Natural killer cell (primary cell): ENCODE results near the gene PHOSPHO1. TPM values are rescaled to one million over a fixed set of nuclear protein-coding genes. Genes with fewer than 3 reads are reported as not detected.

Experiments
- ATAC-seq, 3 donors: fragments of 150-1000 bp in 2 of 3; fragments of 200-7000 bp in 1 of 3; cut with Tn5 transposase; 1 replicate in 1 of 3; 2 replicates in 2 of 3; pipeline ENCODE4 v1.10.0; 2021; ENCODE audit warnings: mild to moderate bottlenecking in 2 of 3, moderate library complexity in 2 of 3
- DNase-seq, 2 donors: peaks; one replicate each; pipeline versions ENCODE4 v3.0.0 to v3.0.0-alpha.2; 2013 to 2021; ENCODE audit warnings: mixed read lengths in 1 of 2
- H3K27ac ChIP-seq: one replicate; pipeline ENCODE4 v1.5.1; 2013; ENCODE audit warnings: mild to moderate bottlenecking, low read length
- H3K27me3 ChIP-seq: one replicate; pipeline ENCODE4 v1.6.1; 2013; ENCODE audit warnings: low read length; ENCODE audit not compliant: control insufficient read depth, insufficient read depth
- H3K36me3 ChIP-seq: one replicate; pipeline ENCODE4 v1.6.1; 2013; ENCODE audit warnings: low read length; ENCODE audit not compliant: control insufficient read depth, insufficient read depth
- H3K4me1 ChIP-seq: one replicate; pipeline ENCODE4 v1.6.1; 2013; ENCODE audit warnings: low read length; ENCODE audit not compliant: control insufficient read depth, insufficient read depth
- H3K4me3 ChIP-seq: one replicate; pipeline ENCODE4 v1.5.1; 2013; ENCODE audit warnings: low read length
- H3K9me3 ChIP-seq: one replicate; pipeline ENCODE4 v1.6.1; 2013; ENCODE audit warnings: low read length; ENCODE audit not compliant: control insufficient read depth, insufficient read depth
- H3K27ac Mint-ChIP-seq, 2 donors: one replicate each; pipeline ENCODE4 v1.8.0; 2022; ENCODE audit warnings: mild to moderate bottlenecking in 2 of 2, mixed read lengths in 2 of 2, moderate library complexity in 1 of 2
- H3K27me3 Mint-ChIP-seq, 2 donors: one replicate each; pipeline ENCODE4 v1.8.0; 2022; ENCODE audit warnings: low read depth in 2 of 2, mixed read lengths in 2 of 2
- H3K36me3 Mint-ChIP-seq: one replicate; pipeline ENCODE4 v1.8.0; 2022; ENCODE audit warnings: mixed read lengths
- H3K4me1 Mint-ChIP-seq, 2 donors: one replicate each; pipeline ENCODE4 v1.8.0; 2022; ENCODE audit warnings: mixed read lengths in 2 of 2
- H3K4me3 Mint-ChIP-seq: one replicate; pipeline ENCODE4 v1.8.0; 2022; ENCODE audit warnings: mild to moderate bottlenecking, moderate library complexity, mixed read lengths
- H3K9me3 Mint-ChIP-seq, 2 donors: one replicate each; pipeline ENCODE4 v1.8.0; 2022; ENCODE audit warnings: mixed read lengths in 2 of 2
- CTCF ChIP-seq: fragments of 200-600 bp; IDR thresholded peaks from one replicate; pipeline ENCODE4 v1.8.0; 2022; ENCODE audit warnings: antibody characterized with exemption
- WGBS: methylation state at CpG from one replicate; pipeline ENCODE4 v1.1.7; 2013; ENCODE audit warnings: missing lambda C conversion rate; ENCODE audit not compliant: insufficient coverage; 5-methylcytosine and 5-hydroxymethylcytosine counted together
- intact Hi-C: fragments of 100-400 bp; cut with micrococcal nuclease; formaldehyde crosslinking; loops from one replicate; pipeline ENCODE4 v1.14.2; 2022
- total RNA-seq, 4 donors: library from RNA; stranded (reverse); fragments of 120-200 nt in 1 of 4; gene quantifications; one replicate each; pipeline versions ENCODE4 v1.2.3 to v1.2.4, GENCODE V29; 2013 to 2022

The PHOSPHO1 gene
- total RNA-seq, 3 donors from 2014 or later (not counting 1 experiment from before 2014, with no cell fraction given), result 1.7 TPM; not detected in 2

DNA sequence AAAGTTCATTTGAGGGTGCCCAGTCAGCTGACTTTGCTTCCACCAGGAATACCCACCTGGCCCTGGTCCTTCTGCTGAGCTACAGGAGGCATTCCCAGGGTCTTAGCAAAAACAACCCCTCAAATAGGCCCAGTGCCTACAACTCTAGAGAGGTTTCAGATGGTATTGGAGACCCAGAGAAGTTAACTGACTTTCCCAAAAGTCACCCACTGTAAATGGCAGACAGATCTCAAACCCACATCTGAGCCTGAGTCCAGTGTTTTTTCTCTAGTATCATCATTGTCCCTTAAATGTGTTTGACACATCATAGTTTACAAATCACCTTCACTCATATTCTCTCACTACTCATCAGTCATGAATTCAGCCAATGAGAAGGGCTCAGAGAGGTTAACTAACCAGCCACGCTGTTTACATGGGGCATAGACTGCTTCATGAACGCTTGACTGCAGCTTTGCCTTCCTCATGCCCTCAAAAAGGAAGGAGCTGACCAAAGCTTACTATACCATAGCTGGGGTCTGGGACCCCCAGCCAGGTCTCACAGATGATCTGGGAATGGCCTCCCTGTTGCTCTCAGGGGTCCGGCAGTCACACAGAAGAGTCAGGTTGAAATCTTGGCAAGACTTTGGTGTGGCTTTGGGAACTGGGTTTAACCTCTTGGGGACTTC lies 3.7 kb downstream of the PHOSPHO1 start:
- no peak overlapping the region for H3K4me3 ChIP-seq
- no peaks in the 10 kb centered on the region for H3K36me3 Mint-ChIP-seq
- peak overlapping the region; percentile 1 to 56 for H3K27ac Mint-ChIP-seq
- peaks cover 15% of the 10 kb centered on the region for H3K36me3 ChIP-seq
- WGBS, result 68% methylated on average over 3 of the region's 3 CpGs
- H3K9me3 Mint-ChIP-seq, result no peaks in the 10 kb centered on the region
- no peaks in the 10 kb centered on the region for H3K27me3 Mint-ChIP-seq
- DNase-seq (no peak), ATAC-seq (no peak)
- H3K4me1 Mint-ChIP-seq, result peaks cover 42 to 82% of the 10 kb centered on the region in 2 donors
- no peak for TF ChIP-seq CTCF
- H3K27ac ChIP-seq, result no peak overlapping the region
- peaks cover 77% of the 10 kb centered on the region for H3K4me1 ChIP-seq
- H3K27me3 ChIP-seq, result no peaks in the 10 kb centered on the region
- no peaks in the 10 kb centered on the region for H3K9me3 ChIP-seq
- no peak overlapping the region for H3K4me3 Mint-ChIP-seq
- intact Hi-C loops, result loop anchor here (1.0 to 10.0 kb wide), 3 partner anchors 35 to 138 kb away; partner anchors contain the start of gene ZNF652

DNA sequence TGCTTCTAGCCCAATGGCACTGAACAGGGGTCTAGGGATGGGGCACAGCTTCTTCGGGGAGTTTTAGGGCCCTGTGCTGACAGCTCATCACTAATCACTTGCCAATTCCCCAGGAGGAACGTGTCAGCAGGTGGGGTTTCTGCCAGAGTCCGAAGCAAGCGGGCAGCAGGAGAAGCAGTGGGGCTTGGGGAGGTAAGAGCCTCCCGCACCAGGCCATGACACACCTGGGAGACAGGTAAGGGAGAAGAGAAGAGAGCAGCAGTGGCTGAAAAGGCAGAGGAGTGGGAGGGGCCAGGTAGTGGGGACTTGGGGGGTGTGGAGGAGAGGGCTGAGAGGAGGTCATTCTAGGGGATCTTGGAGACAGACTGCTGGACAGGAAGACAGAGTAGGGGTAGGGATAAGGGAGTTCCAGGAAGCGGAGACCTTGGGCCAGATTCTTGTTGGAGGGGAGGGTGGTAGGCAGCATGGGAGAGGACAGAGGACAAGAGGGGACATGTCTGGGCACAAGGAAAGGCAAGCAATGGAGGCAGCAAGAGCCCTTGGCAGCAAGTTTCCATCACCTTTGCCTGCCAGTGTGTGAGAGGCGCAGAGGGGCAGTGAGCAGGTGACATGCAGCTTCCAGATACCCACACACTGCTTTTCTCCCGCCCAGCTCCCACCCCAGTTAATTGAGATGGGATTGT lies 4.9 kb downstream of the PHOSPHO1 start:
- Mint-ChIP-seq H3K9me3 (no peaks in the 10 kb centered on the region), H3K27ac (peak overlapping the region; percentile 24 to 88), H3K4me3 (peak overlapping the region; percentile 45), H3K27me3 (no peaks in the 10 kb centered on the region), H3K36me3 (no peaks in the 10 kb centered on the region), H3K4me1 (peaks cover 35 to 76% of the 10 kb centered on the region in 2 donors)
- TF ChIP-seq CTCF, result no peak
- WGBS, result 93% methylated on average over 7 of the region's 8 CpGs
- intact Hi-C loops, result loop anchor here (10.0 kb wide), 1 partner anchor 139 kb away; the partner anchor contains the start of gene ZNF652
- peaks cover 18% of the 10 kb centered on the region for H3K36me3 ChIP-seq
- ATAC-seq, result no peak
- DNase-seq, result no peak
- H3K4me3 ChIP-seq, result no peak overlapping the region
- H3K4me1 ChIP-seq, result peaks cover 78% of the 10 kb centered on the region
- H3K9me3 ChIP-seq, result no peaks in the 10 kb centered on the region
- H3K27me3 ChIP-seq, result no peaks in the 10 kb centered on the region
- H3K27ac ChIP-seq, result no peak overlapping the region

GRCh38 chr17:49224997-49225337 lies 5.6 kb downstream of the PHOSPHO1 start:
- peak overlapping the region; percentile 32 for H3K4me3 ChIP-seq
- peaks cover 23% of the 10 kb centered on the region for H3K36me3 ChIP-seq
- no peaks in the 10 kb centered on the region for H3K27me3 ChIP-seq
- Mint-ChIP-seq H3K4me3 (peak overlapping the region; percentile 87), H3K27me3 (no peaks in the 10 kb centered on the region), H3K27ac (peak overlapping the region; percentile 85 to 88), H3K9me3 (no peaks in the 10 kb centered on the region), H3K4me1 (peaks cover 35 to 75% of the 10 kb centered on the region in 2 donors), H3K36me3 (no peaks in the 10 kb centered on the region)
- intact Hi-C loops, result loop anchor here (10.0 kb wide), 1 partner anchor 140 kb away; the partner anchor contains the start of gene ZNF652
- DNase-seq (no peak), ATAC-seq (peak in 1 of 3 donors; percentile 3)
- no peak for TF ChIP-seq CTCF
- H3K4me1 ChIP-seq, result peaks cover 80% of the 10 kb centered on the region
- no peaks in the 10 kb centered on the region for H3K9me3 ChIP-seq
- H3K27ac ChIP-seq, result peak overlapping the region; percentile 54
- WGBS, result 24% methylated on average over 11 of the region's 11 CpGs
